Spleen (tissue), 11 donors: Measurements from ENCODE around the gene CLTA. TPM values are rescaled to one million over a fixed set of nuclear protein-coding genes. Genes with fewer than 3 reads are reported as not detected.

Source experiments
- DNase-seq: peaks from one replicate; pipeline ENCODE4 v3.0.0-alpha.2; 2020
- H3K27ac ChIP-seq, 8 donors: fragments of 200-600 bp; sonication (generic) in 7 of 8; 1 replicate in 4 of 8; 2 replicates in 4 of 8; pipeline versions ENCODE4 v1.5.0 to v1.8.0; 2016 to 2021; ENCODE audit warnings: inconsistent platforms in 4 of 8, mild to moderate bottlenecking in 4 of 8, moderate library complexity in 1 of 8
- H3K27me3 ChIP-seq, 7 donors: fragments of 200-600 bp; sonication (generic) in 6 of 7; replicated peaks in 1 of 7; 1 replicate in 4 of 7; 2 replicates in 3 of 7; pipeline versions ENCODE4 v1.5.0 to v1.8.0; 2016 to 2021; ENCODE audit warnings: inconsistent platforms in 3 of 7, mild to moderate bottlenecking in 1 of 7
- H3K36me3 ChIP-seq, 6 donors: fragments of 200-600 bp; sonication (generic) in 5 of 6; 1 replicate in 4 of 6; 2 replicates in 2 of 6; pipeline versions ENCODE4 v1.5.0 to v1.8.0; 2016 to 2021; ENCODE audit warnings: inconsistent platforms in 2 of 6
- H3K4me1 ChIP-seq, 6 donors: fragments of 200-600 bp; sonication (generic) in 5 of 6; 1 replicate in 3 of 6; 2 replicates in 3 of 6; pipeline versions ENCODE4 v1.5.0 to v1.8.0; 2016 to 2021; ENCODE audit warnings: inconsistent platforms in 3 of 6
- H3K4me3 ChIP-seq, 8 donors: fragments of 200-600 bp; sonication (generic) in 7 of 8; 1 replicate in 4 of 8; 2 replicates in 4 of 8; pipeline versions ENCODE4 v1.5.0 to v1.8.0; 2016 to 2021; ENCODE audit warnings: inconsistent platforms in 4 of 8, mild to moderate bottlenecking in 4 of 8, moderate library complexity in 2 of 8
- H3K9me3 ChIP-seq, 8 donors: fragments of 200-600 bp; sonication (generic) in 7 of 8; 1 replicate in 4 of 8; 2 replicates in 4 of 8; pipeline versions ENCODE4 v1.5.0 to v1.8.0; 2016 to 2021; ENCODE audit warnings: inconsistent platforms in 4 of 8
- POLR2A ChIP-seq, 3 donors: fragments of 450-650 bp; IDR thresholded peaks; one replicate each; pipeline ENCODE4 v1.5.1; 2017; ENCODE audit warnings: antibody characterized with exemption in 3 of 3, mild to moderate bottlenecking in 1 of 3
- POLR2AphosphoS5 ChIP-seq, 3 donors: sonication (generic); formaldehyde crosslinking; IDR thresholded peaks; one replicate each; pipeline ENCODE4 v1.5.1; 2017; ENCODE audit warnings: antibody characterized with exemption in 3 of 3
- WGBS, 5 donors: extraction: QIAGEN DNeasy Blood & Tissue Kit in 3 of 5; methylation state at CpG; one replicate each; pipeline versions ENCODE4 v1.1.5 to v1.1.7; 2013 to 2018; 5-methylcytosine and 5-hydroxymethylcytosine counted together
- intact Hi-C: fragments of 100-400 bp; cut with DNase I; formaldehyde crosslinking; loops from one replicate; pipeline ENCODE4 v1.15.0; 2023; ENCODE audit warnings: low total_unique reads
- polyA plus RNA-seq, 3 donors: library from polyadenylated mRNA; stranded (reverse); fragments of 200-250 nt; gene quantifications; one replicate each; pipeline ENCODE4 v1.2.1, GENCODE V29; 2013
- total RNA-seq, 7 donors: library from RNA; depleted of rRNA in 3 of 7; stranded (reverse); fragments of >200 nt in 3 of 7; fragmentation: NEBNext Ultra II Directional in 4 of 7; extraction: Animal tissue kit (Norgen Biotek cat#: 25700) in 4 of 7; gene quantifications; one replicate each; pipeline versions ENCODE4 v1.1.0 to v1.2.1, GENCODE V29; 2016 to 2021
- TF ChIP-seq, protein P1 (sequence below), 11 experiments: fragments of 200-600 bp in 7 of 11; fragments of 450-650 bp in 4 of 11; sonication (generic) in 4 of 11; IDR thresholded peaks in 8 of 11; conservative IDR thresholded peaks in 3 of 11; 1 replicate in 7 of 11; 2 replicates in 4 of 11; pipeline versions ENCODE4 v1.4.0 to v1.8.0; 2016 to 2021; ENCODE audit warnings: antibody characterized with exemption in 11 of 11, inconsistent platforms in 4 of 11, mild to moderate bottlenecking in 1 of 11
- donor health status: healthy with polysubstance abuse.
- donor health status: DM: no; HTN: no; CAD: no; lungs with moderate emphysema.
- donor health status: DM: no; HTN: no; CAD: no.
- donor health status: Bipolar disorder and iron deficiency.
- donor health status: healthy.
- donor health status: DM: no; HTN: no; CAD: no.
- donor health status: DM: yes; HTN: yes; CAD: no.

Gene CLTA
- total and polyA plus RNA-seq, 10 donors, result 92.0 to 176 (median 137) TPM

DNA sequence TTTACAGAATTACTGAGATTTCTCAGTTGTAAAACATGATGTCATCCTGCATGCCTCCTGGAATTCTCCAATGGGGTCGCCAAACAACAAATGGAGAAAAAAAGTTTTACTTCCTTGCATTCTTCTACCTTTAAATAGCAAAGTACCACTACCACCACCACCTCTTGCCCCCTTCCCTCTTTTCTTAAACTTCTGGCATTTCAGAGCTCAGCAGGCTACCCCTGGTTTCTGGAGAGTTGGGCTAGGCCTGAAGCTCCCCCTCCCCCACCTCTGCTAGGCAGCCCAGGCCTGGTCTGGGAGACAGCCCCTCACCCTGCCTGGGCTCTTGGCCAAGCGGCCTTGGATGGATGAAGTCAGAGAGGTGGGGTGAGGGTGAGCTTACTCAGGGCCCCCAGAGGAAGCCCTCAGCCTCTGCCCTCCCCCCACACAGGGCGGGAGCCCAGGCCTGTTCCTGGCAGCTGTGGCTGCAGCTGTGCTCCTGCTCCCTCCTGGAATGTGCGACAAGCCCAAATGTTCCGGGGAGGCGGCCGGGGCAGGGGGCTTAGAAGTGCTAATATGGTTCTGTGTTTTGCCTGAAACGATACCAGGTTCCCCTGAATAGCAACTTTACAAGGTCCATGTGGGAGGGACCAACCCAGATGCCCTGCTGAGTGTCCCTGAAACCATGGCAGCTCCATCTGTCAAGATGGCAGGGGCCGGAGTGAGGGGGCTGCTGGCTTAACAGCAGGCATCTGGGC, 27.5 kb upstream of the CLTA start:
- Histone ChIP-seq H3K4me3 (no peak overlapping the region), H3K27ac (peak overlapping the region in 6 of 8 donors; percentile 29 to 60 (median 41)), H3K27me3 (peaks cover 0 to 6% (median 0%) of the 10 kb centered on the region in 7 donors), H3K4me1 (peaks cover 5 to 45% (median 25%) of the 10 kb centered on the region in 6 donors), H3K36me3 (peaks cover 0 to 41% (median 5%) of the 10 kb centered on the region in 6 donors), H3K9me3 (no peaks in the 10 kb centered on the region)
- TF ChIP-seq POLR2AphosphoS5 (IDR thresholded peaks at IDR 0.05) (peak; percentile 28 to 71 (median 31)), POLR2A (IDR thresholded peaks at IDR 0.05) (no peak)
- WGBS, 5 donors, result 52 to 80% (median 61%) methylated on average over 4 to 9 of the region's 9 CpGs
- intact Hi-C loops, result no loop called here
- no peak for DNase-seq

DNA sequence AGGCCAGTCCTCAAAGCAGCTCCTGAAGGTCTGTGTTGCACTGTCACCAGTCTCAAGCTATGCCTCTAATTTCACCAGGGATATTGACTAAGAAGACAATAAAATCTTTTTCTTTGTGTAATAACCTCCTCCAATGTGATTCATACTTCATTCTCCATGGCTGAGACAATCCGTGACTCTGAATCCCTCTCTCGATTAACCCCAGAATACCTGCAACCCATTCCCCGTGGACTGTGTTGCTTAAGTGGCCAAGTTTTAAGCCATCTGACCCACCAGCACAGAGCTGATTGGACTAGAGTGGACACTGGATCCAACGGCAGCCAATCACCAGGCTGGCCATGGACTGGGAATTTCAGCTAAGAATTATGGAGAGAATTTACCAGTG, 26.9 kb upstream of the CLTA start:
- Histone ChIP-seq H3K27ac (peak overlapping the region in 5 of 8 donors; percentile 29 to 60 (median 47)), H3K36me3 (peaks cover 0 to 41% (median 5%) of the 10 kb centered on the region in 6 donors), H3K27me3 (peaks cover 0 to 6% (median 0%) of the 10 kb centered on the region in 7 donors), H3K4me1 (peaks cover 5 to 40% (median 23%) of the 10 kb centered on the region in 6 donors), H3K4me3 (no peak overlapping the region), H3K9me3 (no peaks in the 10 kb centered on the region)
- no peak for TF ChIP-seq POLR2AphosphoS5 (IDR thresholded peaks at IDR 0.05)
- TF ChIP-seq, protein P1, sequence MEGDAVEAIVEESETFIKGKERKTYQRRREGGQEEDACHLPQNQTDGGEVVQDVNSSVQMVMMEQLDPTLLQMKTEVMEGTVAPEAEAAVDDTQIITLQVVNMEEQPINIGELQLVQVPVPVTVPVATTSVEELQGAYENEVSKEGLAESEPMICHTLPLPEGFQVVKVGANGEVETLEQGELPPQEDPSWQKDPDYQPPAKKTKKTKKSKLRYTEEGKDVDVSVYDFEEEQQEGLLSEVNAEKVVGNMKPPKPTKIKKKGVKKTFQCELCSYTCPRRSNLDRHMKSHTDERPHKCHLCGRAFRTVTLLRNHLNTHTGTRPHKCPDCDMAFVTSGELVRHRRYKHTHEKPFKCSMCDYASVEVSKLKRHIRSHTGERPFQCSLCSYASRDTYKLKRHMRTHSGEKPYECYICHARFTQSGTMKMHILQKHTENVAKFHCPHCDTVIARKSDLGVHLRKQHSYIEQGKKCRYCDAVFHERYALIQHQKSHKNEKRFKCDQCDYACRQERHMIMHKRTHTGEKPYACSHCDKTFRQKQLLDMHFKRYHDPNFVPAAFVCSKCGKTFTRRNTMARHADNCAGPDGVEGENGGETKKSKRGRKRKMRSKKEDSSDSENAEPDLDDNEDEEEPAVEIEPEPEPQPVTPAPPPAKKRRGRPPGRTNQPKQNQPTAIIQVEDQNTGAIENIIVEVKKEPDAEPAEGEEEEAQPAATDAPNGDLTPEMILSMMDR (IDR thresholded peaks at IDR 0.05 in 8 of 11, conservative IDR thresholded peaks at IDR 0.05 in 3 of 11), result no peak
- TF ChIP-seq POLR2A (IDR thresholded peaks at IDR 0.05), result no peak
- WGBS, 5 donors, result 85 to 95% (median 86%) methylated on average over 4 of the region's 4 CpGs
- DNase-seq, result no peak
- intact Hi-C loops, result no loop called here

DNA sequence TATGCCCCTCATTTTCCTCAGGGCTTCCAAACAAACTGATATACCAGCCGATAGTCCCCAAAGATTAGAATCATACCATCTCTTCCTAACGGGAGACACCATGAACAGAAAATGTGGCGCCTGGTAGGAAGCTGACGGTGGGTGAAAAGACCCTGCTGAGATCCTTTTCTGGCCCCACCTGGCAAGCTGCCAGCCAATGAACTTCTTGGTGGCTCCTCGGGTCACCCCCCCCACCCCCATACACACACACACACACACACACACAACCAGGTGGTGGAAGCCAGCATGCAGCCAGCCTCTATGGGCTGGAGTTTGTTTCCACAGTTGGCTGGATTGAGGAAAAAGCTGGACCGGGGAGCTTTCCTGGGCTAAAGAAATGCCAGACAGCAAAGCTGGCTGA, 26.3 kb upstream of the CLTA start:
- no peak overlapping the region for H3K4me3 ChIP-seq
- no peak for DNase-seq
- intact Hi-C loops, result no loop called here
- no peaks in the 10 kb centered on the region for H3K9me3 ChIP-seq
- H3K36me3 ChIP-seq, result peaks cover 0 to 41% (median 5%) of the 10 kb centered on the region in 6 donors
- TF ChIP-seq POLR2AphosphoS5 (IDR thresholded peaks at IDR 0.05), result no peak
- no peak for TF ChIP-seq POLR2A (IDR thresholded peaks at IDR 0.05)
- TF ChIP-seq, protein P1 (IDR thresholded peaks at IDR 0.05 in 8 of 11, conservative IDR thresholded peaks at IDR 0.05 in 3 of 11), result no peak
- H3K4me1 ChIP-seq, result peaks cover 5 to 39% (median 23%) of the 10 kb centered on the region in 6 donors
- 81 to 85% (median 83%) methylated on average over 6 of the region's 6 CpGs for WGBS, 5 donors
- peaks cover 0 to 6% (median 0%) of the 10 kb centered on the region in 7 donors for H3K27me3 ChIP-seq
- peak overlapping the region in 1 of 8 donors; percentile 60 for H3K27ac ChIP-seq

DNA sequence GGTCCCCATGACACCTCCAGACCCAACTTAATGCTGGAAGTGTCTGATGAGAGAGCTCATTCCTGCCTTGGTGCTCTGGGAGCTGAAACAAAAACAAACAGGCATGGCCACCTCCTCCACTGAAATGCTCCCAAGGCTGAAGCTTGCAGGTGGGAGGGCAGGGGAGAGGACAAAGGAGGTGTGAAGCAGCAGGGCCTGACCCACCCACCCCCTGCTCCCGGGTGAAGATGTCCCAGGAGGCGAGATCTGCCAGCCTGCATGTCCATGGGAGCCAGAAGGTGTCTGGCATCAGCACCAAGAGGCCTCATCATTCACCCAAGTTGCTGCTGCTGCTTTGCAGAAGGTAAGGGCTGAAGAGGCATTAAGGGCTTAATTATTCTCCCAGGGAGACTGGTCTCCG, 25.7 kb upstream of the CLTA start:
- H3K4me3 ChIP-seq, result no peak overlapping the region
- peaks cover 0 to 35% (median 5%) of the 10 kb centered on the region in 6 donors for H3K36me3 ChIP-seq
- WGBS, 5 donors, result 70 to 93% (median 83%) methylated on average over 3 of the region's 3 CpGs
- peak overlapping the region in 1 of 8 donors; percentile 11 for H3K27ac ChIP-seq
- peaks cover 5 to 39% (median 23%) of the 10 kb centered on the region in 6 donors for H3K4me1 ChIP-seq
- peak in 1 of 3 donors; percentile 30 for TF ChIP-seq POLR2AphosphoS5 (IDR thresholded peaks at IDR 0.05)
- TF ChIP-seq, protein P1 (IDR thresholded peaks at IDR 0.05 in 8 of 11, conservative IDR thresholded peaks at IDR 0.05 in 3 of 11), result no peak
- H3K9me3 ChIP-seq, result no peaks in the 10 kb centered on the region
- intact Hi-C loops, result no loop called here
- DNase-seq, result no peak
- H3K27me3 ChIP-seq, result peaks cover 0 to 6% (median 0%) of the 10 kb centered on the region in 7 donors
